Measurements from ENCODE around the gene PCMT1.

Gene PCMT1

GRCh38 chr6:149723771-149724417 lies 25.6 kb upstream of the PCMT1 start:
- peaks cover 60% of the 10 kb centered on the region for H3K36me3 ChIP-seq (ENCODE audit: insufficient read depth, low read length)
- no peaks in the 10 kb centered on the region for H4K20me1 ChIP-seq (ENCODE audit: insufficient read depth, low read length)
- no peak overlapping the region for H3K9ac ChIP-seq (ENCODE audit: low read depth, low read length)
- peaks cover 1% of the 10 kb centered on the region for H3K4me1 ChIP-seq (ENCODE audit: insufficient read depth, low read length)
- no peak overlapping the region for H3K27ac ChIP-seq (ENCODE audit: low read length)
- TF ChIP-seq EZH2 (IDR thresholded peaks at IDR 0.05; ENCODE audit: borderline replicate concordance, low read depth, low read length, severe bottlenecking) (no peak), CTCF (IDR thresholded peaks at IDR 0.05; ENCODE audit: borderline replicate concordance, extremely low read depth, low read length, poor library complexity, severe bottlenecking) (peak; percentile 76)
- H3K27me3 ChIP-seq (ENCODE audit: insufficient read depth, low read length, poor library complexity): no peaks in the 10 kb centered on the region
- H3K79me2 ChIP-seq (ENCODE audit: insufficient read depth, low read length): no peaks in the 10 kb centered on the region
- ATAC-seq (ENCODE audit: insufficient read depth, low read depth) (peak; percentile 92), DNase-seq (peak; percentile 50)
- no peak overlapping the region for H2AFZ ChIP-seq (ENCODE audit: low read depth, low read length)
- no peak overlapping the region for H3K4me3 ChIP-seq (ENCODE audit: low read depth in 1 of 2, low read length in 2 of 2)
- H3K4me2 ChIP-seq (ENCODE audit: insufficient read depth, low read length): no peak overlapping the region
- H3K9me3 ChIP-seq (ENCODE audit: insufficient read depth, low read length, severe bottlenecking): no peaks in the 10 kb centered on the region

GRCh38 chr6:149725785-149726184 lies 23.8 kb upstream of the PCMT1 start:
- no peak overlapping the region for H3K4me2 ChIP-seq (ENCODE audit: insufficient read depth, low read length)
- no peak overlapping the region for H3K27ac ChIP-seq (ENCODE audit: low read length)
- no peak for DNase-seq
- H4K20me1 ChIP-seq (ENCODE audit: insufficient read depth, low read length): no peaks in the 10 kb centered on the region
- no peaks in the 10 kb centered on the region for H3K9me3 ChIP-seq (ENCODE audit: insufficient read depth, low read length, severe bottlenecking)
- ATAC-seq (ENCODE audit: insufficient read depth, low read depth): no peak
- H3K36me3 ChIP-seq (ENCODE audit: insufficient read depth, low read length): peaks cover 79% of the 10 kb centered on the region
- no peak overlapping the region for H3K4me3 ChIP-seq (ENCODE audit: low read depth in 1 of 2, low read length in 2 of 2)
- TF ChIP-seq EZH2 (IDR thresholded peaks at IDR 0.05; ENCODE audit: borderline replicate concordance, low read depth, low read length, severe bottlenecking) (no peak), CTCF (IDR thresholded peaks at IDR 0.05; ENCODE audit: borderline replicate concordance, extremely low read depth, low read length, poor library complexity, severe bottlenecking) (no peak)
- no peak overlapping the region for H3K9ac ChIP-seq (ENCODE audit: low read depth, low read length)
- no peaks in the 10 kb centered on the region for H3K27me3 ChIP-seq (ENCODE audit: insufficient read depth, low read length, poor library complexity)
- no peaks in the 10 kb centered on the region for H3K79me2 ChIP-seq (ENCODE audit: insufficient read depth, low read length)
- no peaks in the 10 kb centered on the region for H3K4me1 ChIP-seq (ENCODE audit: insufficient read depth, low read length)
- H2AFZ ChIP-seq (ENCODE audit: low read depth, low read length): no peak overlapping the region

- H3K4me3 ChIP-seq (ENCODE audit: low read depth in 1 of 2, low read length in 2 of 2): no peak overlapping the region
- H3K27me3 ChIP-seq (ENCODE audit: insufficient read depth, low read length, poor library complexity): no peaks in the 10 kb centered on the region
- no peak for TF ChIP-seq CTCF (IDR thresholded peaks at IDR 0.05; ENCODE audit: borderline replicate concordance, extremely low read depth, low read length, poor library complexity, severe bottlenecking)
- TF ChIP-seq EZH2 (IDR thresholded peaks at IDR 0.05; ENCODE audit: borderline replicate concordance, low read depth, low read length, severe bottlenecking): no peak
- no peak overlapping the region for H3K9ac ChIP-seq (ENCODE audit: low read depth, low read length)
- H3K27ac ChIP-seq (ENCODE audit: low read length): no peak overlapping the region
- no peaks in the 10 kb centered on the region for H4K20me1 ChIP-seq (ENCODE audit: insufficient read depth, low read length)
- peaks cover 94% of the 10 kb centered on the region for H3K36me3 ChIP-seq (ENCODE audit: insufficient read depth, low read length)
- DNase-seq (no peak), ATAC-seq (ENCODE audit: insufficient read depth, low read depth) (no peak)
- no peak overlapping the region for H2AFZ ChIP-seq (ENCODE audit: low read depth, low read length)
- no peaks in the 10 kb centered on the region for H3K9me3 ChIP-seq (ENCODE audit: insufficient read depth, low read length, severe bottlenecking)
- no peaks in the 10 kb centered on the region for H3K79me2 ChIP-seq (ENCODE audit: insufficient read depth, low read length)
- H3K4me2 ChIP-seq (ENCODE audit: insufficient read depth, low read length): no peak overlapping the region
- no peaks in the 10 kb centered on the region for H3K4me1 ChIP-seq (ENCODE audit: insufficient read depth, low read length)
Observed at GRCh38 chr6:149727793-149728498, 21.6 kb upstream of the PCMT1 start.
